H1 (cell line): ENCODE results near the gene CES3. TPM values are rescaled to one million over a fixed set of nuclear protein-coding genes. Genes with fewer than 3 reads are reported as not detected.

Experiments
- CTCF ChIA-PET: fragments of 300-600 bp; sonication (Branson Sonifier 250); formaldehyde crosslinking; loops from one replicate; lab custom pipeline; 2021; ENCODE audit not compliant: partially characterized antibody; lab: Charles Lee
- POLR2A ChIA-PET: fragments of 300-600 bp; sonication (Branson Sonifier 250); formaldehyde crosslinking; loops from one replicate; lab custom pipeline; 2021; ENCODE audit warnings: inconsistent platforms; ENCODE audit not compliant: partially characterized antibody; lab: Charles Lee
- DNase-seq, 2 experiments: peaks; one replicate each; pipeline versions ENCODE4 v3.0.0 to v3.0.0-alpha.2; 2010 to 2022; ENCODE audit warnings: low spot score in 2 of 2, low read depth in 1 of 2, mixed read lengths in 1 of 2
- FAIRE-seq: peaks from 2 replicates; lab custom pipeline; 2011; peaks lifted over from hg19 to GRCh38; lab: Jason Lieb, UNC
- H2AFZ ChIP-seq: 2 replicates; pipeline ENCODE4 v1.8.1; 2012; ENCODE audit warnings: low read length, inconsistent platforms
- H2AK5ac ChIP-seq: 2 replicates; pipeline ENCODE4 v1.6.1; 2013; ENCODE audit warnings: low read depth, low read length
- H2BK120ac ChIP-seq: replicated peaks from 2 replicates; pipeline ENCODE3; 2013; ENCODE audit warnings: low read depth, low read length, inconsistent platforms
- H2BK12ac ChIP-seq: 2 replicates; pipeline ENCODE4 v1.6.1; 2013; ENCODE audit warnings: low read depth, low read length
- H2BK15ac ChIP-seq: 2 replicates; pipeline ENCODE4 v1.6.1; 2013; ENCODE audit warnings: low read length
- H2BK20ac ChIP-seq: 2 replicates; pipeline ENCODE4 v1.6.1; 2013; ENCODE audit warnings: low read length
- H2BK5ac ChIP-seq: 2 replicates; pipeline ENCODE4 v1.6.1; 2013; ENCODE audit warnings: low read depth, low read length
- H3K14ac ChIP-seq: 2 replicates; pipeline ENCODE4 v1.6.1; 2013; ENCODE audit warnings: inconsistent platforms; ENCODE audit not compliant: insufficient read length
- H3K18ac ChIP-seq: 2 replicates; pipeline ENCODE4 v1.6.1; 2013; ENCODE audit warnings: low read length; ENCODE audit errors: extremely low read depth
- H3K23ac ChIP-seq: 2 replicates; pipeline ENCODE4 v1.6.1; 2013; ENCODE audit warnings: inconsistent platforms; ENCODE audit not compliant: insufficient read length
- H3K23me2 ChIP-seq: 2 replicates; pipeline ENCODE4 v1.6.1; 2013; ENCODE audit warnings: low read depth, low read length
- H3K27ac ChIP-seq: 2 replicates; pipeline ENCODE4 v1.6.1; 2011; ENCODE audit warnings: low read depth, low read length, inconsistent platforms
- H3K27me3 ChIP-seq, 4 experiments: replicated peaks in 1 of 4; 1 replicate in 1 of 4; 2 replicates in 3 of 4; pipeline versions ENCODE4 v1.6.1 to v1.8.1; 2011 to 2013; ENCODE audit warnings: low read length in 3 of 4, mild to moderate bottlenecking in 3 of 4, inconsistent platforms in 2 of 4, mixed read lengths in 2 of 4, moderate library complexity in 1 of 4; ENCODE audit not compliant: control insufficient read depth in 3 of 4, insufficient read depth in 3 of 4; ENCODE audit errors: extremely low read depth in 1 of 4
- H3K36me3 ChIP-seq, 4 experiments: 2 replicates each; pipeline versions ENCODE4 v1.6.1 to v1.8.1; 2011 to 2013; ENCODE audit warnings: mild to moderate bottlenecking in 4 of 4, low read length in 3 of 4, moderate library complexity in 2 of 4, control low read depth in 1 of 4, inconsistent platforms in 1 of 4; ENCODE audit not compliant: insufficient read depth in 4 of 4, control insufficient read depth in 2 of 4
- H3K4ac ChIP-seq: replicated peaks from 2 replicates; pipeline ENCODE3; 2013; ENCODE audit warnings: low read length, low read depth, mixed read lengths, inconsistent platforms; ENCODE audit not compliant: insufficient read length
- H3K4me1 ChIP-seq, 4 experiments: replicated peaks in 1 of 4; 1 replicate in 1 of 4; 2 replicates in 3 of 4; pipeline versions ENCODE4 v1.6.1 to v1.8.1; 2011 to 2013; ENCODE audit warnings: low read length in 3 of 4, inconsistent platforms in 2 of 4, mixed read lengths in 1 of 4; ENCODE audit not compliant: insufficient read depth in 4 of 4, control insufficient read depth in 3 of 4
- H3K4me2 ChIP-seq, 2 experiments: 2 replicates each; pipeline versions ENCODE4 v1.6.1 to v1.8.1; 2011 to 2013; ENCODE audit warnings: low read depth in 2 of 2, low read length in 2 of 2, control low read depth in 1 of 2, inconsistent platforms in 1 of 2, mild to moderate bottlenecking in 1 of 2; ENCODE audit not compliant: insufficient read depth in 1 of 2
- H3K4me3 ChIP-seq, 4 experiments: fragments of 200-600, 300-600 bp in 1 of 4; sonication (generic), shearing (Covaris generic), sonication (Bioruptor Twin) in 1 of 4; 2 replicates each; pipeline versions ENCODE4 v1.5.1 to v1.8.1; 2011 to 2016; ENCODE audit warnings: low read length in 4 of 4, low read depth in 3 of 4, control low read depth in 2 of 4, inconsistent platforms in 2 of 4, mild to moderate bottlenecking in 2 of 4, mixed read lengths in 1 of 4, moderate library complexity in 1 of 4; ENCODE audit not compliant: insufficient read depth in 2 of 4; ENCODE audit errors: extremely low read depth in 1 of 4
- H3K56ac ChIP-seq: replicated peaks from 2 replicates; pipeline ENCODE3; 2013; ENCODE audit warnings: low read depth, mild to moderate bottlenecking, mixed read lengths, low read length, inconsistent platforms; ENCODE audit not compliant: insufficient read length
- H3K79me1 ChIP-seq: 2 replicates; pipeline ENCODE4 v1.6.1; 2013; ENCODE audit warnings: low read depth, low read length, control low read depth
- H3K79me2 ChIP-seq, 2 experiments: 2 replicates each; pipeline versions ENCODE4 v1.6.1 to v1.8.1; 2012 to 2013; ENCODE audit warnings: low read length in 2 of 2, mild to moderate bottlenecking in 2 of 2, inconsistent platforms in 1 of 2; ENCODE audit not compliant: insufficient read depth in 2 of 2, control insufficient read depth in 1 of 2
- H3K9ac ChIP-seq, 4 experiments: replicated peaks in 1 of 4; 1 replicate in 1 of 4; 2 replicates in 3 of 4; pipeline versions ENCODE4 v1.6.1 to v1.8.1; 2011 to 2013; ENCODE audit warnings: low read depth in 3 of 4, low read length in 3 of 4, control low read depth in 2 of 4, mild to moderate bottlenecking in 2 of 4, moderate library complexity in 2 of 4, inconsistent platforms in 1 of 4; ENCODE audit errors: extremely low read depth in 1 of 4
- H3K9me3 ChIP-seq, 2 experiments: 2 replicates each; pipeline versions ENCODE4 v1.6.1 to v1.8.1; 2012 to 2013; ENCODE audit warnings: mild to moderate bottlenecking in 2 of 2, moderate library complexity in 2 of 2, control low read depth in 1 of 2, inconsistent platforms in 1 of 2, low read depth in 1 of 2, low read length in 1 of 2, mixed read lengths in 1 of 2; ENCODE audit not compliant: insufficient read depth in 2 of 2
- H4K20me1 ChIP-seq, 2 experiments: replicated peaks in 1 of 2; 2 replicates each; pipeline versions ENCODE3 to v1.8.1; 2011 to 2013; ENCODE audit warnings: inconsistent platforms in 2 of 2, low read length in 2 of 2, mild to moderate bottlenecking in 1 of 2; ENCODE audit not compliant: insufficient read depth in 2 of 2, control insufficient read depth in 1 of 2
- H4K5ac ChIP-seq: 2 replicates; pipeline ENCODE4 v1.6.1; 2013; ENCODE audit warnings: low read length, low read depth, mixed read lengths, inconsistent platforms; ENCODE audit not compliant: insufficient read length
- H4K8ac ChIP-seq: 2 replicates; pipeline ENCODE4 v1.8.0; 2013; ENCODE audit warnings: mild to moderate bottlenecking, moderate library complexity, low read length, inconsistent platforms; ENCODE audit not compliant: insufficient read depth; ENCODE audit errors: extremely low read depth
- H4K91ac ChIP-seq: replicated peaks from 2 replicates; pipeline ENCODE3; 2013; ENCODE audit warnings: low read length, mixed read lengths, inconsistent platforms; ENCODE audit not compliant: insufficient read length
- CREB1 ChIP-seq: IDR thresholded peaks from 2 replicates; pipeline ENCODE4 v1.6.1; 2012; ENCODE audit warnings: inconsistent platforms
- E2F6 ChIP-seq: IDR thresholded peaks from 2 replicates; pipeline ENCODE4 v1.6.1; 2012; ENCODE audit warnings: inconsistent platforms
- KDM4A ChIP-seq: IDR thresholded peaks from one replicate; pipeline ENCODE4 v1.7.1; 2012; ENCODE audit warnings: low read depth, mild to moderate bottlenecking, moderate library complexity, low read length, inconsistent platforms; ENCODE audit not compliant: severe bottlenecking
- PHF8 ChIP-seq: fragments of 200-600 bp; sonication (generic); conservative IDR thresholded peaks from 2 replicates; pipeline ENCODE4 v1.7.1; 2012; ENCODE audit warnings: low read depth, mild to moderate bottlenecking, inconsistent platforms, low read length, moderate library complexity
- SAP30 ChIP-seq: fragments of 300-600 bp; sonication (generic); IDR thresholded peaks from 2 replicates; pipeline ENCODE4 v1.7.1; 2012; ENCODE audit warnings: low read length, moderate library complexity, mild to moderate bottlenecking, inconsistent platforms; ENCODE audit not compliant: insufficient read depth, insufficient replicate concordance
- SUZ12 ChIP-seq: fragments of 200-600 bp; sonication (generic); IDR thresholded peaks from 2 replicates; pipeline ENCODE4 v1.6.1; 2012; ENCODE audit warnings: mild to moderate bottlenecking, inconsistent platforms, low read length, moderate library complexity, mixed read lengths
- WGBS, 2 experiments: shearing (Covaris generic) in 1 of 2; methylation state at CpG; one replicate each; pipeline versions ENCODE4 v1.1.6 to v1.1.7; 2013 to 2015; ENCODE audit warnings: low lambda C conversion rate in 2 of 2, mixed read lengths in 2 of 2, inconsistent platforms in 1 of 2, low coverage in 1 of 2, missing lambda C conversion rate in 1 of 2; ENCODE audit not compliant: insufficient replicate concordance in 2 of 2, insufficient coverage in 1 of 2, insufficient read length in 1 of 2; ENCODE audit errors: extremely low coverage in 1 of 2, missing lambda C conversion rate in 1 of 2; 5-methylcytosine and 5-hydroxymethylcytosine counted together
- polyA plus RNA-seq, 7 experiments: library from polyadenylated mRNA; depleted of rRNA in 3 of 7; stranded (reverse) in 5 of 7; unstranded in 2 of 7; fragments of >200 nt in 5 of 7; fragments of 200-250 nt in 2 of 7; gene quantifications; 1 replicate in 5 of 7; 2 replicates in 1 of 7; 4 replicates in 1 of 7; pipeline versions ENCODE4 v1.2.1 to v1.2.3, GENCODE V29; 2011 to 2013; ENCODE audit warnings: missing spikeins in 2 of 7, mixed read lengths in 2 of 7
- total RNA-seq: library from RNA; stranded (reverse); fragmentation: NEBNext Ultra II Directional; extraction: Animal tissue kit (Norgen Biotek cat#: 25700); gene quantifications from 2 replicates; pipeline ENCODE4 v1.2.1, GENCODE V29; 2021
- TF ChIP-seq, protein P1 (sequence below): IDR thresholded peaks from 2 replicates; pipeline ENCODE4 v1.6.1; 2012; ENCODE audit warnings: inconsistent platforms
- TF ChIP-seq, protein P2 (sequence below): IDR thresholded peaks from 2 replicates; pipeline ENCODE4 v1.6.1; 2012; ENCODE audit warnings: low read length, inconsistent platforms

Gene CES3
- total and polyA plus RNA-seq, 2 of the 8 experiments (the other 6 are each of a cell fraction or from before 2014, with no cell fraction given): 1.6 to 2.2 TPM

- Histone ChIP-seq H2BK15ac (no peak overlapping the region), H3K23ac (no peak overlapping the region), H2BK120ac (no peak overlapping the region), H3K4me1 (peaks cover 0 to 4% (median 0%) of the 10 kb centered on the region in 4 experiments; a peak in 2 of 7 replicates), H2BK20ac (no peak overlapping the region), H3K79me2 (no peaks in the 10 kb centered on the region), H3K27ac (no peak overlapping the region), H3K4me3 (no peak overlapping the region), H3K14ac (no peak overlapping the region), H3K9me3 (no peaks in the 10 kb centered on the region), H3K9ac (no peak overlapping the region), H2AFZ (no peak overlapping the region), H3K4me2 (no peak overlapping the region), H3K18ac (no peak overlapping the region), H3K23me2 (peaks cover 5% of the 10 kb centered on the region; the same call in 1 of the 2 replicates), H3K79me1 (no peaks in the 10 kb centered on the region), H4K5ac (no peak overlapping the region), H2AK5ac (no peak overlapping the region), H2BK12ac (no peak overlapping the region), H3K27me3 (no peaks in the 10 kb centered on the region; a peak in 1 of 7 replicates), H3K4ac (no peak overlapping the region), H3K56ac (no peak overlapping the region), H2BK5ac (no peak overlapping the region), H4K8ac (no peak overlapping the region), H4K91ac (no peak overlapping the region), H3K36me3 (no peaks in the 10 kb centered on the region), H4K20me1 (no peaks in the 10 kb centered on the region)
- FAIRE-seq: no peak
- no peak for DNase-seq
- ChIA-PET POLR2A (no interaction called here), CTCF (interaction anchor here (1.0 to 9.9 kb wide), 3 partner anchors 19 to 175 kb away, joined by 3 to 164 read pairs (median 4); partner anchors contain the start of gene PHAF1)
- TF ChIP-seq SUZ12 (no peak), PHF8 (no peak), CREB1 (no peak), E2F6 (no peak), SAP30 (no peak), KDM4A (no peak)
- TF ChIP-seq, protein P1, sequence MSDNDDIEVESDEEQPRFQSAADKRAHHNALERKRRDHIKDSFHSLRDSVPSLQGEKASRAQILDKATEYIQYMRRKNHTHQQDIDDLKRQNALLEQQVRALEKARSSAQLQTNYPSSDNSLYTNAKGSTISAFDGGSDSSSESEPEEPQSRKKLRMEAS: no peak
- TF ChIP-seq, protein P2, sequence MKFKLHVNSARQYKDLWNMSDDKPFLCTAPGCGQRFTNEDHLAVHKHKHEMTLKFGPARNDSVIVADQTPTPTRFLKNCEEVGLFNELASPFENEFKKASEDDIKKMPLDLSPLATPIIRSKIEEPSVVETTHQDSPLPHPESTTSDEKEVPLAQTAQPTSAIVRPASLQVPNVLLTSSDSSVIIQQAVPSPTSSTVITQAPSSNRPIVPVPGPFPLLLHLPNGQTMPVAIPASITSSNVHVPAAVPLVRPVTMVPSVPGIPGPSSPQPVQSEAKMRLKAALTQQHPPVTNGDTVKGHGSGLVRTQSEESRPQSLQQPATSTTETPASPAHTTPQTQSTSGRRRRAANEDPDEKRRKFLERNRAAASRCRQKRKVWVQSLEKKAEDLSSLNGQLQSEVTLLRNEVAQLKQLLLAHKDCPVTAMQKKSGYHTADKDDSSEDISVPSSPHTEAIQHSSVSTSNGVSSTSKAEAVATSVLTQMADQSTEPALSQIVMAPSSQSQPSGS: no peak
- WGBS, 2 experiments: 87% methylated on average over 1 of the region's 1 CpG; no CpG with 5 or more reads in 1 of the 2 experiments
These were observed 62.6 kb downstream of the CES3 start for GRCh38 chr16:67023689-67024088.
